Neural cell (in vitro differentiated cells): ENCODE data around the gene MRC2. TPM values are rescaled to one million over a fixed set of nuclear protein-coding genes. Genes with fewer than 3 reads are reported as not detected.
"Not testable (repeated sequence)": the region's sequence is repeated elsewhere in the genome, so short reads cannot be mapped to it uniquely, and the experiment has no call there.

ENCODE experiments used
- H2AFZ ChIP-seq: fragments of 200-600, 300-800 bp; sonication (generic), shearing (Covaris generic); 2 replicates; pipeline ENCODE4 v1.6.0; 2014; ENCODE audit warnings: low read depth, mild to moderate bottlenecking, antibody characterized with exemption, low read length, moderate library complexity
- H3F3A ChIP-seq: fragments of 200-600 bp; shearing (Covaris generic); 2 replicates; pipeline ENCODE4 v1.6.1; 2016; ENCODE audit warnings: mild to moderate bottlenecking, moderate library complexity, mixed read lengths, antibody characterized with exemption, low read length; ENCODE audit not compliant: insufficient read depth, poor library complexity, severe bottlenecking
- H3K27ac ChIP-seq: fragments of 200-600, 300-800 bp; sonication (generic), shearing (Covaris generic); 2 replicates; pipeline ENCODE4 v1.5.1; 2014; ENCODE audit warnings: mild to moderate bottlenecking, low read length, moderate library complexity
- H3K27me3 ChIP-seq: fragments of 300-800, 200-600 bp; sonication (generic), shearing (Covaris generic); 2 replicates; pipeline ENCODE4 v1.6.0; 2014; ENCODE audit warnings: mild to moderate bottlenecking, low read depth, low read length, moderate library complexity; ENCODE audit not compliant: insufficient read depth
- H3K36me3 ChIP-seq: fragments of 300-800, 200-600 bp; sonication (generic), shearing (Covaris generic); 2 replicates; pipeline ENCODE4 v1.5.1; 2014; ENCODE audit warnings: mild to moderate bottlenecking, antibody characterized with exemption, low read length, moderate library complexity; ENCODE audit not compliant: insufficient read depth
- H3K4me2 ChIP-seq: fragments of 300-800, 200-600 bp; sonication (generic), shearing (Covaris generic); 2 replicates; pipeline ENCODE4 v1.6.0; 2014; ENCODE audit warnings: mild to moderate bottlenecking, low read length
- H3K4me3 ChIP-seq: fragments of 300-800, 200-600 bp; sonication (generic), shearing (Covaris generic); 2 replicates; pipeline ENCODE4 v1.5.1; 2014; ENCODE audit warnings: mild to moderate bottlenecking, low read length, moderate library complexity
- H3K79me2 ChIP-seq: fragments of 200-600 bp; shearing (Covaris generic); replicated peaks from 2 replicates; pipeline ENCODE4 v1.6.0; 2014; ENCODE audit warnings: mild to moderate bottlenecking, low read length, moderate library complexity; ENCODE audit not compliant: insufficient read depth
- H3K9ac ChIP-seq: fragments of 300-800, 200-600 bp; sonication (generic), shearing (Covaris generic); 2 replicates; pipeline ENCODE4 v1.6.1; 2016; ENCODE audit warnings: mild to moderate bottlenecking, low read length, mixed read lengths
- H3K9me2 ChIP-seq: fragments of 200-600 bp; shearing (Covaris generic); 2 replicates; pipeline ENCODE4 v1.6.1; 2016; ENCODE audit warnings: mild to moderate bottlenecking, low read length, mixed read lengths; ENCODE audit not compliant: insufficient read depth
- H3K9me3 ChIP-seq: fragments of 200-600, 300-800 bp; sonication (generic), shearing (Covaris generic); 2 replicates; pipeline ENCODE4 v1.6.1; 2016; ENCODE audit warnings: mild to moderate bottlenecking, mixed run types, low read length, moderate library complexity, mixed read lengths
- H4K20me1 ChIP-seq: fragments of 200-600 bp; shearing (Covaris generic); 2 replicates; pipeline ENCODE4 v1.6.1; 2016; ENCODE audit warnings: mild to moderate bottlenecking, mixed run types; ENCODE audit not compliant: insufficient read depth
- EP300 ChIP-seq: fragments of 450-650 bp; conservative IDR thresholded peaks from 2 replicates; pipeline ENCODE4 v1.6.1; 2014; ENCODE audit warnings: antibody characterized with exemption, mild to moderate bottlenecking, moderate library complexity; ENCODE audit not compliant: poor library complexity, severe bottlenecking
- EZH2 ChIP-seq: fragments of 200-600, 300-800 bp; shearing (Covaris generic), sonication (generic); IDR thresholded peaks from 2 replicates; pipeline ENCODE4 v1.6.1; 2014; ENCODE audit warnings: antibody characterized with exemption, low read length, borderline replicate concordance, mild to moderate bottlenecking; ENCODE audit not compliant: insufficient read depth, poor library complexity, severe bottlenecking
- MXI1 ChIP-seq: fragments of 450-650 bp; conservative IDR thresholded peaks from 2 replicates; pipeline ENCODE4 v1.6.1; 2014; ENCODE audit warnings: antibody characterized with exemption, mild to moderate bottlenecking; ENCODE audit not compliant: poor library complexity, severe bottlenecking
- POLR2AphosphoS5 ChIP-seq: IDR thresholded peaks from 2 replicates; pipeline ENCODE4 v1.6.1; 2012
- RAD21 ChIP-seq: fragments of 450-650 bp; conservative IDR thresholded peaks from 2 replicates; pipeline ENCODE4 v1.6.1; 2014; ENCODE audit warnings: antibody characterized with exemption, mild to moderate bottlenecking, moderate library complexity
- SMC3 ChIP-seq: fragments of 450-650 bp; conservative IDR thresholded peaks from 2 replicates; pipeline ENCODE4 v1.6.1; 2014; ENCODE audit warnings: antibody characterized with exemption, mild to moderate bottlenecking, moderate library complexity; ENCODE audit not compliant: poor library complexity
- TAF1 ChIP-seq: IDR thresholded peaks from 2 replicates; pipeline ENCODE4 v1.6.1; 2012; ENCODE audit warnings: low read depth
- polyA plus RNA-seq: library from polyadenylated mRNA; depleted of rRNA; stranded (reverse); fragments of >200 nt; gene quantifications from 2 replicates; pipeline ENCODE4 v1.2.3, GENCODE V29; 2014
- TF ChIP-seq, protein P1 (sequence below): IDR thresholded peaks from 2 replicates; pipeline ENCODE4 v1.6.1; 2012; ENCODE audit warnings: borderline replicate concordance
- TF ChIP-seq, protein P2 (sequence below): fragments of 450-650 bp; IDR thresholded peaks from 2 replicates; pipeline ENCODE4 v1.5.1; 2014; ENCODE audit warnings: antibody characterized with exemption, mild to moderate bottlenecking, moderate library complexity; ENCODE audit not compliant: poor library complexity, severe bottlenecking

Gene MRC2
- polyA plus RNA-seq, 1 donor from 2014 or later, result 0.36 TPM

DNA sequence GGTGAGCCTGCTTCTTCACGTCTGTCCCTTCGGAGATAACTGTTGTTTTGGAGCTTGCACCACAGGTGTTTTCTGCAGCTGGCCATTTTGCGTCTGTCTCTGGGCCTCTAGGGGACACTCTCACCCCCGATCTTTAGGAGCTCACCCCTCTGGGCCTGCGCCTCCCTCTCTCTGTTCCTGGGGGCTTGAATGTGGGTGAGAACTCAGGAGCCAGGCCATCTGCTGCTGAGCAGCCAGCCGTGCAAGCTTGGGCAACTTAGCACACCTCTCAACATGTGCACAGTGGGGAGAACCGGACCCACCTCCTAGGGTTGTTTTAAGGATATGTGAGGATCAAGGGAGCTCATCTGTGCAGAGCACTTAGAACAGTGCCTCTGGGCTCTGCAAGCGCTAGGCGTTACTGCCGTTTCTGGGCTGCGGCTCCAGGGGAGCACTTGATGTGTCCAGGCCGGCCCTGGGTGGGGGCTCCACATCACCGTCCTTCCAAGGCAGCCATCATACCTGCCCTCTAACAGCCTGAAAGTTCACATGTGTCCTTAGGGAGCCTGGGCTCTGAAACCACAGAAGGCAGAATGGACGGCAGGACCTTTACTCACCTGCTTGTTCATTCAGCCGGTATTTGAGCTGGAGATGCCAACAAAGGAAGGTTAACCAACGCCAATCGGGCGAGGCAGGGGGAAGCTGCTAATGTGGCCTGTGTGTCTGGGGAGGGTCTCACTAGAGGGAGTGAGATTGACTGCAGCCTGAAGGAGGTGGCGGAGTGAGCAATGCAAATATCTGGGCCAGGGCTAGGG, 66.3 kb downstream of the MRC2 start:
- Histone ChIP-seq H3K79me2 (no peaks in the 10 kb centered on the region), H2AFZ (no peak overlapping the region), H3K4me3 (no peak overlapping the region), H3K9me2 (no peaks in the 10 kb centered on the region), H4K20me1 (no peaks in the 10 kb centered on the region), H3F3A (no peaks in the 10 kb centered on the region), H3K9me3 (no peaks in the 10 kb centered on the region), H3K27ac (no peak overlapping the region), H3K36me3 (no peaks in the 10 kb centered on the region), H3K27me3 (no peaks in the 10 kb centered on the region), H3K9ac (no peak overlapping the region), H3K4me2 (no peak overlapping the region)
- no peak for TF ChIP-seq EP300

DNA sequence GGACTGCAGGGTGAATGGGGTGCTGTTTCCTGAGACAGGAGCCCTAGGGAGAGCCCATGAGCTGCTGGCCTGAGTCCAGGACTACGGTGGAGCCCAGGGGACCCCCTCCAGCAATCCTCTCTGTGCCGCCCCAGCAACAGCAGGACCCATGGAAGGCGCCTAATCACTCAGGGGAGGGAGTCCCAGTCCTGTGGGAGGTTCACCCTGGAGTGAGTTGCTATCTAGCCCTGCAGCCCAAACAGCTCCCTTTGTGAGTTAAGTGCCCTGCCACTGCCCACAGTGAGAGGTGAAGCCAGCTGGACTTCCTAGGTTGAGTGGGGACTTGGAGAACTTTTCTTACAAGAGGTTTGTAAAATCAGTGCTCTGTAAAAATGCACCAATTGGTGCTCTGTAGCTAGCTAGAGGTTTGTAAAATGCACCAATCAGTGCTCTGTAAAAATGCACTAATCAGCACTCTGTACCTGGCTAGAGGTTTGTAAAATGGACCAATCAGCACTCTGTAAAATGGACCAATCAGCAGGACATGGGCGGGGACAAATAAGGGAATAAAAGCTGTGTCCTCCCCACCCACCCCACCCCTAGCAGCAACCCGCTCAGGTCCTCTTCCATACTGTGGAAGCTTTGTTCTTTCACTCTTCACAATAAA, 67.7 kb downstream of the MRC2 start:
- H2AFZ ChIP-seq, H3F3A ChIP-seq, H3K36me3 ChIP-seq, H4K20me1 ChIP-seq, H3K27ac ChIP-seq, H3K79me2 ChIP-seq, H3K4me2 ChIP-seq, H3K9ac ChIP-seq, H3K27me3 ChIP-seq, H3K9me2 ChIP-seq, H3K9me3 ChIP-seq, H3K4me3 ChIP-seq: not testable (repeated sequence)

DNA sequence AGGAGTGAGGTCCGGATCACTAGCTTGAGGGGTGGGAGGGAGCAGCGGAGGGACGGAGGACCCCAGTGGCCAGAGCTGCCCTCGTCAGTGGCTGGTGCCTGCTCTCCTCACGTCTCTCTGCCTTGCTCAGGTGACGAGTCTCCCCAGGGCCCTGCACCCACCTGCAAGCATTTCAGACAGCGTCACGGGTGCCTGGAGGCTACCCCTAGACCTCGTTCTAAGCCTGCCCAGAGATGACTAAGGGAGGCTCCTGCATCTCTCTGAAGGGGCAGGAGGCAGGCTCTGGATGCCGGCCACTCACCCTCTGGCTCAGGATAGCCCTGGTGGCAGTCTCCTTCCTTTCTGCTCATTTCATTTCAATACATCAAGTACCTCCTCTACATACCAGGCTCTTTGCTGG, 68.8 kb downstream of the MRC2 start:
- no peak overlapping the region for H3K4me2 ChIP-seq
- no peaks in the 10 kb centered on the region for H3K27me3 ChIP-seq
- TF ChIP-seq RAD21 (no peak), EP300 (no peak), TAF1 (no peak), SMC3 (no peak), EZH2 (no peak), POLR2AphosphoS5 (no peak), MXI1 (no peak)
- TF ChIP-seq, protein P1, sequence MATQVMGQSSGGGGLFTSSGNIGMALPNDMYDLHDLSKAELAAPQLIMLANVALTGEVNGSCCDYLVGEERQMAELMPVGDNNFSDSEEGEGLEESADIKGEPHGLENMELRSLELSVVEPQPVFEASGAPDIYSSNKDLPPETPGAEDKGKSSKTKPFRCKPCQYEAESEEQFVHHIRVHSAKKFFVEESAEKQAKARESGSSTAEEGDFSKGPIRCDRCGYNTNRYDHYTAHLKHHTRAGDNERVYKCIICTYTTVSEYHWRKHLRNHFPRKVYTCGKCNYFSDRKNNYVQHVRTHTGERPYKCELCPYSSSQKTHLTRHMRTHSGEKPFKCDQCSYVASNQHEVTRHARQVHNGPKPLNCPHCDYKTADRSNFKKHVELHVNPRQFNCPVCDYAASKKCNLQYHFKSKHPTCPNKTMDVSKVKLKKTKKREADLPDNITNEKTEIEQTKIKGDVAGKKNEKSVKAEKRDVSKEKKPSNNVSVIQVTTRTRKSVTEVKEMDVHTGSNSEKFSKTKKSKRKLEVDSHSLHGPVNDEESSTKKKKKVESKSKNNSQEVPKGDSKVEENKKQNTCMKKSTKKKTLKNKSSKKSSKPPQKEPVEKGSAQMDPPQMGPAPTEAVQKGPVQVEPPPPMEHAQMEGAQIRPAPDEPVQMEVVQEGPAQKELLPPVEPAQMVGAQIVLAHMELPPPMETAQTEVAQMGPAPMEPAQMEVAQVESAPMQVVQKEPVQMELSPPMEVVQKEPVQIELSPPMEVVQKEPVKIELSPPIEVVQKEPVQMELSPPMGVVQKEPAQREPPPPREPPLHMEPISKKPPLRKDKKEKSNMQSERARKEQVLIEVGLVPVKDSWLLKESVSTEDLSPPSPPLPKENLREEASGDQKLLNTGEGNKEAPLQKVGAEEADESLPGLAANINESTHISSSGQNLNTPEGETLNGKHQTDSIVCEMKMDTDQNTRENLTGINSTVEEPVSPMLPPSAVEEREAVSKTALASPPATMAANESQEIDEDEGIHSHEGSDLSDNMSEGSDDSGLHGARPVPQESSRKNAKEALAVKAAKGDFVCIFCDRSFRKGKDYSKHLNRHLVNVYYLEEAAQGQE, result no peak
- TF ChIP-seq, protein P2, sequence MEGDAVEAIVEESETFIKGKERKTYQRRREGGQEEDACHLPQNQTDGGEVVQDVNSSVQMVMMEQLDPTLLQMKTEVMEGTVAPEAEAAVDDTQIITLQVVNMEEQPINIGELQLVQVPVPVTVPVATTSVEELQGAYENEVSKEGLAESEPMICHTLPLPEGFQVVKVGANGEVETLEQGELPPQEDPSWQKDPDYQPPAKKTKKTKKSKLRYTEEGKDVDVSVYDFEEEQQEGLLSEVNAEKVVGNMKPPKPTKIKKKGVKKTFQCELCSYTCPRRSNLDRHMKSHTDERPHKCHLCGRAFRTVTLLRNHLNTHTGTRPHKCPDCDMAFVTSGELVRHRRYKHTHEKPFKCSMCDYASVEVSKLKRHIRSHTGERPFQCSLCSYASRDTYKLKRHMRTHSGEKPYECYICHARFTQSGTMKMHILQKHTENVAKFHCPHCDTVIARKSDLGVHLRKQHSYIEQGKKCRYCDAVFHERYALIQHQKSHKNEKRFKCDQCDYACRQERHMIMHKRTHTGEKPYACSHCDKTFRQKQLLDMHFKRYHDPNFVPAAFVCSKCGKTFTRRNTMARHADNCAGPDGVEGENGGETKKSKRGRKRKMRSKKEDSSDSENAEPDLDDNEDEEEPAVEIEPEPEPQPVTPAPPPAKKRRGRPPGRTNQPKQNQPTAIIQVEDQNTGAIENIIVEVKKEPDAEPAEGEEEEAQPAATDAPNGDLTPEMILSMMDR, result no peak
- H3K9ac ChIP-seq, result no peak overlapping the region
- H4K20me1 ChIP-seq, result no peaks in the 10 kb centered on the region
- no peaks in the 10 kb centered on the region for H3K9me2 ChIP-seq
- no peaks in the 10 kb centered on the region for H3K9me3 ChIP-seq
- H3K27ac ChIP-seq, result no peak overlapping the region
- H3K4me3 ChIP-seq, result no peak overlapping the region
- no peaks in the 10 kb centered on the region for H3K36me3 ChIP-seq
- no peaks in the 10 kb centered on the region for H3F3A ChIP-seq
- H2AFZ ChIP-seq, result no peak overlapping the region
- no peaks in the 10 kb centered on the region for H3K79me2 ChIP-seq
